H9 (cell line): ENCODE data around the gene ZNF366. TPM values are rescaled to one million over a fixed set of nuclear protein-coding genes. Genes with fewer than 3 reads are reported as not detected.

Source experiments
- DNase-seq: peaks from one replicate; pipeline ENCODE4 v3.0.0-alpha.2; 2017
- H2AFZ ChIP-seq: one replicate; pipeline ENCODE4 v1.6.1; 2013; ENCODE audit warnings: mild to moderate bottlenecking, low read length, control low read depth, moderate library complexity
- H2AK5ac ChIP-seq: 2 replicates; pipeline ENCODE4 v1.6.1; 2013; ENCODE audit warnings: low read length, control low read depth, mixed read lengths; ENCODE audit not compliant: insufficient read length
- H2BK120ac ChIP-seq: one replicate; pipeline ENCODE4 v1.6.1; 2013; ENCODE audit warnings: low read depth, mild to moderate bottlenecking, low read length, control low read depth, inconsistent platforms; ENCODE audit not compliant: poor library complexity, severe bottlenecking
- H2BK12ac ChIP-seq: 2 replicates; pipeline ENCODE4 v1.6.1; 2013; ENCODE audit warnings: low read length, control low read depth, mixed read lengths, low read depth; ENCODE audit not compliant: insufficient read length
- H2BK15ac ChIP-seq: 2 replicates; pipeline ENCODE4 v1.6.1; 2013; ENCODE audit warnings: low read depth, low read length, control low read depth
- H2BK20ac ChIP-seq: one replicate; pipeline ENCODE4 v1.6.1; 2013; ENCODE audit warnings: low read depth, mild to moderate bottlenecking, low read length, control low read depth, inconsistent platforms; ENCODE audit not compliant: poor library complexity, severe bottlenecking
- H2BK5ac ChIP-seq: 2 replicates; pipeline ENCODE4 v1.6.1; 2013; ENCODE audit warnings: low read length, control low read depth, mixed read lengths; ENCODE audit not compliant: insufficient read length
- H3K14ac ChIP-seq: 2 replicates; pipeline ENCODE4 v1.6.1; 2013; ENCODE audit warnings: low read length, control low read depth; ENCODE audit not compliant: insufficient read depth
- H3K18ac ChIP-seq: 2 replicates; pipeline ENCODE4 v1.6.1; 2013; ENCODE audit warnings: low read depth, mild to moderate bottlenecking, mixed read lengths, low read length, control low read depth; ENCODE audit not compliant: insufficient read length
- H3K23ac ChIP-seq: 2 replicates; pipeline ENCODE4 v1.6.1; 2013; ENCODE audit warnings: low read length, control low read depth, mixed read lengths, low read depth; ENCODE audit not compliant: insufficient read length
- H3K23me2 ChIP-seq: 2 replicates; pipeline ENCODE4 v1.6.1; 2013; ENCODE audit warnings: low read depth, mild to moderate bottlenecking, mixed read lengths, low read length, control low read depth; ENCODE audit not compliant: insufficient read length, poor library complexity, severe bottlenecking
- H3K27ac ChIP-seq: 2 replicates; pipeline ENCODE4 v1.5.1; 2013; ENCODE audit warnings: low read length, control low read depth, mixed read lengths, low read depth; ENCODE audit not compliant: insufficient read length
- H3K27me3 ChIP-seq: 2 replicates; pipeline ENCODE4 v1.6.1; 2013; ENCODE audit warnings: low read length, control low read depth, inconsistent platforms; ENCODE audit not compliant: insufficient read depth
- H3K4ac ChIP-seq: 2 replicates; pipeline ENCODE4 v1.6.1; 2013; ENCODE audit warnings: low read depth, mild to moderate bottlenecking, control low read depth, inconsistent platforms, low read length, moderate library complexity
- H3K4me1 ChIP-seq: 2 replicates; pipeline ENCODE4 v1.6.1; 2013; ENCODE audit warnings: low read length, control low read depth, inconsistent platforms; ENCODE audit not compliant: insufficient read depth
- H3K4me2 ChIP-seq: 2 replicates; pipeline ENCODE4 v1.6.1; 2013; ENCODE audit warnings: low read length, control low read depth, mixed read lengths; ENCODE audit not compliant: insufficient read length, insufficient read depth
- H3K56ac ChIP-seq: 2 replicates; pipeline ENCODE4 v1.6.1; 2013; ENCODE audit warnings: low read depth, mild to moderate bottlenecking, mixed read lengths, low read length, control low read depth; ENCODE audit not compliant: insufficient read length
- H3K79me1 ChIP-seq: 2 replicates; pipeline ENCODE4 v1.6.1; 2013; ENCODE audit warnings: low read depth, mild to moderate bottlenecking, moderate library complexity, low read length, control low read depth, inconsistent platforms; ENCODE audit not compliant: insufficient read depth, poor library complexity, severe bottlenecking
- H3K79me2 ChIP-seq: 2 replicates; pipeline ENCODE4 v1.6.1; 2013; ENCODE audit warnings: low read length, control low read depth, inconsistent platforms; ENCODE audit not compliant: insufficient read depth
- H3K9ac ChIP-seq: 2 replicates; pipeline ENCODE4 v1.6.1; 2013; ENCODE audit warnings: low read length, control low read depth, mixed read lengths; ENCODE audit not compliant: insufficient read length; ENCODE audit errors: extremely low read depth
- H3K9me3 ChIP-seq: one replicate; pipeline ENCODE4 v1.6.1; 2013; ENCODE audit warnings: low read depth, low read length, inconsistent platforms; ENCODE audit not compliant: control insufficient read depth
- H3T11ph ChIP-seq: one replicate; pipeline ENCODE4 v1.6.1; 2013; ENCODE audit warnings: mild to moderate bottlenecking, low read length, control low read depth, inconsistent platforms
- H4K20me1 ChIP-seq: one replicate; pipeline ENCODE4 v1.6.1; 2013; ENCODE audit not compliant: control insufficient read depth, insufficient read length, insufficient read depth
- H4K5ac ChIP-seq: 2 replicates; pipeline ENCODE4 v1.6.1; 2013; ENCODE audit warnings: low read depth, mild to moderate bottlenecking, mixed read lengths, low read length, control low read depth; ENCODE audit not compliant: insufficient read length
- H4K8ac ChIP-seq: replicated peaks from 2 replicates; pipeline ENCODE4 v1.6.1; 2013; ENCODE audit warnings: low read length, control low read depth, mixed read lengths, low read depth; ENCODE audit not compliant: insufficient read length
- H4K91ac ChIP-seq: 2 replicates; pipeline ENCODE4 v1.6.1; 2013; ENCODE audit warnings: low read depth, mild to moderate bottlenecking, moderate library complexity, mixed read lengths, low read length, control low read depth; ENCODE audit not compliant: insufficient read length
- H3K27ac Mint-ChIP-seq, 3 experiments: 2 replicates in 2 of 3; 3 replicates in 1 of 3; pipeline ENCODE4 v1.8.0; 2020 to 2021; ENCODE audit warnings: mixed read lengths in 3 of 3, mild to moderate bottlenecking in 1 of 3, moderate library complexity in 1 of 3
- H3K27me3 Mint-ChIP-seq: 2 replicates; pipeline ENCODE4 v1.8.0; 2021; ENCODE audit warnings: low read depth, mild to moderate bottlenecking, moderate library complexity, mixed read lengths
- H3K36me3 Mint-ChIP-seq, 3 experiments: 2 replicates in 2 of 3; 3 replicates in 1 of 3; pipeline ENCODE4 v1.8.0; 2020 to 2021; ENCODE audit warnings: low read depth in 3 of 3, mixed read lengths in 3 of 3; ENCODE audit not compliant: insufficient read depth in 1 of 3
- H3K4me1 Mint-ChIP-seq, 2 experiments: 2 replicates each; pipeline ENCODE4 v1.8.0; 2020; ENCODE audit warnings: mixed read lengths in 2 of 2
- H3K4me3 Mint-ChIP-seq, 2 experiments: 2 replicates in 1 of 2; 3 replicates in 1 of 2; pipeline ENCODE4 v1.8.0; 2020 to 2021; ENCODE audit warnings: mild to moderate bottlenecking in 2 of 2, mixed read lengths in 2 of 2, moderate library complexity in 1 of 2
- H3K9me3 Mint-ChIP-seq, 2 experiments: 2 replicates in 1 of 2; 3 replicates in 1 of 2; pipeline ENCODE4 v1.8.0; 2020; ENCODE audit warnings: mild to moderate bottlenecking in 2 of 2, mixed read lengths in 2 of 2, moderate library complexity in 1 of 2
- WGBS: extraction: QIAGEN DNeasy Blood & Tissue Kit; methylation state at CpG from one replicate; pipeline ENCODE4 v1.1.7; 2013; ENCODE audit warnings: missing lambda C conversion rate, low lambda C conversion rate, mixed read lengths; ENCODE audit not compliant: insufficient read length; ENCODE audit errors: extremely low coverage; 5-methylcytosine and 5-hydroxymethylcytosine counted together
- total RNA-seq: library from RNA; stranded (reverse); gene quantifications from 2 replicates; pipeline ENCODE4 v1.2.1, GENCODE V29; 2021
- TF ChIP-seq, protein P1 (sequence below): fragments of 200-600 bp; sonication (generic); conservative IDR thresholded peaks from 3 replicates; pipeline ENCODE4 v1.8.0; 2021; ENCODE audit warnings: antibody characterized with exemption, mild to moderate bottlenecking

Gene ZNF366
- total RNA-seq, 1 experiment from 2014 or later = not detected

DNA sequence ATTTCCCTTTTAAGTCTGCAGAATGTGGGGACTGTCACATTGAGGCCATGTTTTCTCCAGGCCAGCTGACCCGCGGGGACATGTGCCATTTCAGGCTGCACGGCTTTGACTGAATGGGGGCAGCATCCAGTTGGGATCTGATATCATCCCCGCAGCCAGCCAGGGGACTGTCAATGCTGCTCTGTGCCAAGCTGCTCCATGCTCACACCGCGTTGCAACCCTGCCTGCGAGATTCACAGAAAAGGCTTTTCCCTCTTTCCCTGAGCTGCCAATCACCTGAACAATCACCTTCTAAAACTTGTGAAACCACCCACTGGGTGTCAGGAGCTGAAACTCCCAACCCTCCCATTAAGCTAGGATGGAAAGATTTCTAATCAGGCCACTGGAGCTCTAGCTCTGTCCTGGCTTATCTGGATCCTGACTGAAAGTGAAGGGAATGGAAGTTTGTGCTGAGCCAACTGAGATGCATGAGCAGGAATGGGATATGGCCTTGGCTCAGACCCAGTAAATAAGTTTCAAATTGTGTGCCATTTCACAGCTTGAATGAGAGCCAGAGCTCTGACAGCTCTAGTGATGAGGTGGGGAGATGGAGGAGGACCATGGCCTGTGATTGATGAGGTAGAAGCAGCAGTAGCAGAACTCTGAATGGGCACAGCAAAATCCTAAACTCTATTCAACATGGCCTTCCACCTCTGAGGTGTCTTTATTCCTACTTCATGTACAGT lies 34.5 kb upstream of the ZNF366 start:
- Histone ChIP-seq H3K23ac (no peak overlapping the region), H3K27ac (no peak overlapping the region), H3K79me1 (no peaks in the 10 kb centered on the region), H3K56ac (no peak overlapping the region), H4K20me1 (no peaks in the 10 kb centered on the region), H3K4me1 (no peaks in the 10 kb centered on the region), H2AK5ac (no peak overlapping the region), H2BK5ac (no peak overlapping the region), H2BK15ac (no peak overlapping the region), H2BK20ac (no peak overlapping the region), H3K27me3 (no peaks in the 10 kb centered on the region), H3K9ac (no peak overlapping the region), H3K14ac (peak overlapping the region; percentile 50; the same call in 1 of the 2 replicates), H3K9me3 (no peaks in the 10 kb centered on the region), H3K18ac (no peak overlapping the region), H4K5ac (no peak overlapping the region), H3K23me2 (no peaks in the 10 kb centered on the region), H4K91ac (no peak overlapping the region), H3K79me2 (no peaks in the 10 kb centered on the region), H3T11ph (no peak overlapping the region), H2AFZ (peak overlapping the region; percentile 54), H2BK12ac (no peak overlapping the region), H3K4ac (no peak overlapping the region), H4K8ac (no peak overlapping the region), H3K4me2 (no peak overlapping the region), H2BK120ac (no peak overlapping the region)
- Mint-ChIP-seq H3K27ac (no peak overlapping the region), H3K27me3 (peaks cover 2% of the 10 kb centered on the region; the same call in 1 of the 2 replicates), H3K36me3 (peaks cover 0 to 4% (median 0%) of the 10 kb centered on the region in 3 experiments; a peak in 1 of 7 replicates), H3K4me1 (peaks cover 10 to 16% of the 10 kb centered on the region in 2 experiments), H3K4me3 (no peak overlapping the region), H3K9me3 (peaks cover 0 to 7% of the 10 kb centered on the region in 2 experiments; a peak in 3 of 5 replicates)
- TF ChIP-seq, protein P1, sequence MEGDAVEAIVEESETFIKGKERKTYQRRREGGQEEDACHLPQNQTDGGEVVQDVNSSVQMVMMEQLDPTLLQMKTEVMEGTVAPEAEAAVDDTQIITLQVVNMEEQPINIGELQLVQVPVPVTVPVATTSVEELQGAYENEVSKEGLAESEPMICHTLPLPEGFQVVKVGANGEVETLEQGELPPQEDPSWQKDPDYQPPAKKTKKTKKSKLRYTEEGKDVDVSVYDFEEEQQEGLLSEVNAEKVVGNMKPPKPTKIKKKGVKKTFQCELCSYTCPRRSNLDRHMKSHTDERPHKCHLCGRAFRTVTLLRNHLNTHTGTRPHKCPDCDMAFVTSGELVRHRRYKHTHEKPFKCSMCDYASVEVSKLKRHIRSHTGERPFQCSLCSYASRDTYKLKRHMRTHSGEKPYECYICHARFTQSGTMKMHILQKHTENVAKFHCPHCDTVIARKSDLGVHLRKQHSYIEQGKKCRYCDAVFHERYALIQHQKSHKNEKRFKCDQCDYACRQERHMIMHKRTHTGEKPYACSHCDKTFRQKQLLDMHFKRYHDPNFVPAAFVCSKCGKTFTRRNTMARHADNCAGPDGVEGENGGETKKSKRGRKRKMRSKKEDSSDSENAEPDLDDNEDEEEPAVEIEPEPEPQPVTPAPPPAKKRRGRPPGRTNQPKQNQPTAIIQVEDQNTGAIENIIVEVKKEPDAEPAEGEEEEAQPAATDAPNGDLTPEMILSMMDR = no peak
- WGBS = no CpG with 5 or more reads among the region's 7 CpGs
- DNase-seq = peak; percentile 42
